IMR-90 (cell line): ENCODE measurements around the gene GHR. TPM values are rescaled to one million over a fixed set of nuclear protein-coding genes. Genes with fewer than 3 reads are reported as not detected.

Experiments used
- ATAC-seq: fragments of 200-7000 bp; cut with Tn5 transposase; 2 replicates; pipeline ENCODE4 v1.9.1; 2020; ENCODE audit warnings: low read depth, mild to moderate bottlenecking, moderate library complexity
- BruUV-seq: library from RNA; stranded (reverse); fragments of 400-500 nt; replicated peaks from 2 replicates; lab custom pipeline; 2021; lab: Mats Ljungman, UMichigan
- CTCF ChIA-PET: fragments of 300-600 bp; formaldehyde crosslinking; extraction: SDS; loops from one replicate; lab custom pipeline; 2021; ENCODE audit warnings: antibody characterized with exemption; lab: Yijun Ruan, JAX
- POLR2A ChIA-PET: fragments of 300-600 bp; sonication (Branson Sonifier 250); formaldehyde crosslinking; loops from one replicate; lab custom pipeline; 2022; ENCODE audit warnings: antibody characterized with exemption; ENCODE audit not compliant: unreplicated experiment; lab: Charles Lee
- DNase-seq: peaks from one replicate; pipeline ENCODE4 v3.0.0; 2013
- H2AFZ ChIP-seq: replicated peaks from 2 replicates; pipeline ENCODE3; 2013; ENCODE audit warnings: low read length, mild to moderate bottlenecking; ENCODE audit not compliant: poor library complexity
- H2AK5ac ChIP-seq: 2 replicates; pipeline ENCODE4 v1.6.1; 2013; ENCODE audit warnings: low read depth, low read length, inconsistent platforms
- H2AK9ac ChIP-seq: replicated peaks from 2 replicates; pipeline ENCODE3; 2013; ENCODE audit warnings: mild to moderate bottlenecking, low read depth, low read length, moderate library complexity; ENCODE audit not compliant: poor library complexity
- H2BK120ac ChIP-seq: 2 replicates; pipeline ENCODE4 v1.6.1; 2013; ENCODE audit warnings: low read depth, low read length, inconsistent platforms
- H2BK15ac ChIP-seq: 3 replicates; pipeline ENCODE4 v1.6.1; 2013; ENCODE audit warnings: low read depth, low read length, inconsistent platforms
- H2BK20ac ChIP-seq: 2 replicates; pipeline ENCODE4 v1.6.1; 2013; ENCODE audit warnings: low read depth, mild to moderate bottlenecking, inconsistent platforms, low read length, moderate library complexity
- H2BK5ac ChIP-seq: 2 replicates; pipeline ENCODE4 v1.6.1; 2013; ENCODE audit warnings: mild to moderate bottlenecking, low read depth, low read length, inconsistent platforms; ENCODE audit not compliant: poor library complexity, severe bottlenecking
- H3K14ac ChIP-seq: replicated peaks from 2 replicates; pipeline ENCODE4 v1.6.1; 2013; ENCODE audit warnings: low read depth, low read length, inconsistent platforms
- H3K18ac ChIP-seq: 2 replicates; pipeline ENCODE4 v1.6.1; 2013; ENCODE audit warnings: low read depth, low read length, control low read depth
- H3K23ac ChIP-seq: 2 replicates; pipeline ENCODE4 v1.6.1; 2013; ENCODE audit warnings: low read depth, low read length, inconsistent platforms
- H3K27ac ChIP-seq: 2 replicates; pipeline ENCODE4 v1.5.1; 2013; ENCODE audit warnings: mild to moderate bottlenecking, control low read depth, low read length; ENCODE audit not compliant: insufficient read depth
- H3K27me3 ChIP-seq: 2 replicates; pipeline ENCODE4 v1.6.1; 2013; ENCODE audit warnings: low read length; ENCODE audit not compliant: control insufficient read depth, insufficient read depth
- H3K36me3 ChIP-seq: 2 replicates; pipeline ENCODE4 v1.6.1; 2013; ENCODE audit warnings: low read length, mixed read lengths; ENCODE audit not compliant: control insufficient read depth, insufficient read depth
- H3K4ac ChIP-seq: 2 replicates; pipeline ENCODE4 v1.6.1; 2013; ENCODE audit warnings: low read depth, low read length, inconsistent platforms
- H3K4me1 ChIP-seq: 2 replicates; pipeline ENCODE4 v1.6.1; 2013; ENCODE audit warnings: low read length, mixed read lengths; ENCODE audit not compliant: control insufficient read depth, insufficient read depth
- H3K4me2 ChIP-seq: 2 replicates; pipeline ENCODE4 v1.6.1; 2013; ENCODE audit warnings: low read depth, mild to moderate bottlenecking, control low read depth, low read length, moderate library complexity
- H3K4me3 ChIP-seq: 2 replicates; pipeline ENCODE4 v1.5.1; 2013; ENCODE audit warnings: low read depth, mild to moderate bottlenecking, control low read depth, low read length, moderate library complexity; ENCODE audit not compliant: insufficient read depth
- H3K56ac ChIP-seq: 2 replicates; pipeline ENCODE4 v1.6.1; 2013; ENCODE audit warnings: low read length, inconsistent platforms; ENCODE audit not compliant: insufficient read depth; ENCODE audit errors: extremely low read depth
- H3K79me1 ChIP-seq, 2 experiments: 2 replicates each; pipeline ENCODE4 v1.6.1; 2013; ENCODE audit warnings: low read length in 2 of 2, inconsistent platforms in 1 of 2, low read depth in 1 of 2
- H3K9ac ChIP-seq: 2 replicates; pipeline ENCODE4 v1.6.1; 2013; ENCODE audit warnings: low read depth, low read length, control low read depth
- H3K9me1 ChIP-seq: 2 replicates; pipeline ENCODE4 v1.6.1; 2013; ENCODE audit warnings: low read length, inconsistent platforms; ENCODE audit not compliant: insufficient read depth
- H3K9me3 ChIP-seq: 2 replicates; pipeline ENCODE4 v1.6.1; 2013; ENCODE audit warnings: low read length; ENCODE audit not compliant: control insufficient read depth, insufficient read depth
- H4K20me1 ChIP-seq: 2 replicates; pipeline ENCODE4 v1.6.1; 2013; ENCODE audit warnings: low read length, inconsistent platforms; ENCODE audit not compliant: insufficient read depth
- H4K5ac ChIP-seq: 2 replicates; pipeline ENCODE4 v1.6.1; 2013; ENCODE audit warnings: mild to moderate bottlenecking, low read depth, low read length, control low read depth
- H4K8ac ChIP-seq, 2 experiments: 2 replicates each; pipeline ENCODE4 v1.6.1; 2013; ENCODE audit warnings: low read depth in 2 of 2, low read length in 2 of 2, control low read depth in 1 of 2, inconsistent platforms in 1 of 2
- H4K91ac ChIP-seq: 2 replicates; pipeline ENCODE4 v1.6.1; 2013; ENCODE audit warnings: low read depth, low read length, inconsistent platforms; ENCODE audit not compliant: insufficient read depth
- CEBPB ChIP-seq: IDR thresholded peaks from 2 replicates; pipeline ENCODE4 v1.6.1; 2012; ENCODE audit warnings: low read depth, low read length, improper control_type of control experiment
- CHD1 ChIP-seq: IDR thresholded peaks from 2 replicates; pipeline ENCODE4 v1.6.1; 2012; ENCODE audit warnings: low read depth, low read length, improper control_type of control experiment
- ELK1 ChIP-seq: fragments of 150-350 bp; IDR thresholded peaks from 2 replicates; pipeline ENCODE4 v1.6.1; 2016; ENCODE audit warnings: low read depth, mild to moderate bottlenecking, low read length, moderate library complexity, borderline replicate concordance
- MAFK ChIP-seq: IDR thresholded peaks from 2 replicates; pipeline ENCODE4 v1.6.1; 2012; ENCODE audit warnings: low read depth, low read length, improper control_type of control experiment
- RCOR1 ChIP-seq: IDR thresholded peaks from 2 replicates; pipeline ENCODE4 v1.6.1; 2012; ENCODE audit warnings: mild to moderate bottlenecking, low read length, improper control_type of control experiment; ENCODE audit not compliant: insufficient replicate concordance
- SMC3 ChIP-seq: fragments of 150-350 bp; IDR thresholded peaks from 2 replicates; pipeline ENCODE4 v1.6.1; 2016; ENCODE audit warnings: low read depth, mild to moderate bottlenecking, antibody characterized with exemption, low read length, moderate library complexity
- WGBS, 2 experiments: methylation state at CpG; one replicate each; pipeline versions ENCODE4 v1.1.5 to v1.1.7; 2013; ENCODE audit warnings: missing lambda C conversion rate in 2 of 2; ENCODE audit not compliant: insufficient read length in 1 of 2; ENCODE audit errors: extremely low coverage in 2 of 2; 5-methylcytosine and 5-hydroxymethylcytosine counted together
- dilution Hi-C: fragments of 300-500 bp; cut with HindIII; formaldehyde crosslinking; loops from one replicate; pipeline ENCODE4 v1.14.3; 2018; ENCODE audit warnings: low sequenced_read_pairs; ENCODE audit not compliant: unreplicated experiment
- in situ Hi-C: fragments of 300-500 bp; cut with MboI; formaldehyde crosslinking; loops from 3 replicates; pipeline ENCODE4 v1.14.3; 2019; ENCODE audit warnings: low sequenced_read_pairs, inconsistent platforms, mixed read lengths
- intact Hi-C: fragments of 100-400 bp; cut with micrococcal nuclease; formaldehyde crosslinking; loops from 2 replicates; pipeline ENCODE4 v1.10.0; 2022
- polyA plus RNA-seq, 3 experiments: library from polyadenylated mRNA; depleted of rRNA; stranded (reverse); fragments of >200 nt; gene quantifications; 2 replicates each; pipeline ENCODE4 v1.2.3, GENCODE V29; 2012; ENCODE audit warnings: low replicate concordance in 1 of 3
- total RNA-seq: library from RNA; depleted of rRNA; stranded (reverse); fragments of >200 nt; gene quantifications from 2 replicates; pipeline ENCODE4 v1.2.3, GENCODE V29; 2012

GHR gene
- total and polyA plus RNA-seq, 2 of the 4 experiments (the other 2 are of a cell fraction): 0.36 to 1.1 TPM

GRCh38 chr5:42621662-42622061, 198.4 kb downstream of the GHR start:
- Histone ChIP-seq H2AK5ac (no peak overlapping the region), H2BK15ac (no peak overlapping the region), H3K4me3 (no peak overlapping the region), H3K27ac (no peak overlapping the region), H4K5ac (no peak overlapping the region), H3K36me3 (no peaks in the 10 kb centered on the region), H3K56ac (no peak overlapping the region), H3K4me1 (no peaks in the 10 kb centered on the region; the same call in 1 of the 2 replicates), H4K20me1 (no peaks in the 10 kb centered on the region), H3K23ac (no peak overlapping the region), H3K4ac (no peak overlapping the region), H3K9me3 (no peaks in the 10 kb centered on the region), H3K4me2 (no peak overlapping the region), H3K18ac (no peak overlapping the region), H2AK9ac (no peak overlapping the region), H2BK5ac (no peak overlapping the region), H2AFZ (no peak overlapping the region), H3K9me1 (no peaks in the 10 kb centered on the region), H3K9ac (no peak overlapping the region), H4K8ac (no peak overlapping the region), H3K79me1 (no peaks in the 10 kb centered on the region), H3K14ac (no peak overlapping the region), H2BK20ac (no peak overlapping the region), H4K91ac (no peak overlapping the region), H2BK120ac (no peak overlapping the region), H3K27me3 (no peaks in the 10 kb centered on the region)
- DNase-seq (peak; percentile 7), ATAC-seq (no peak)
- in situ Hi-C loops: no loop called here
- WGBS, 2 experiments: no CpG with 5 or more reads among the region's 1 CpG
- CTCF ChIA-PET: no interaction called here
- POLR2A ChIA-PET: no interaction called here
- dilution Hi-C loops: no loop called here
- no peak for TF ChIP-seq CEBPB
- TF ChIP-seq CHD1: no peak
- no peak for TF ChIP-seq RCOR1
- TF ChIP-seq MAFK: no peak
- no peak for TF ChIP-seq ELK1
- no peak for TF ChIP-seq SMC3
- intact Hi-C loops: no loop called here
- BruUV-seq: no TSS peak
